WERI-Rb-1 (cell line): ENCODE measurements around the gene GALT.

Source experiments
- DNase-seq: peaks from one replicate; pipeline ENCODE4 v3.0.0-alpha.2; 2020
- H3K27ac ChIP-seq: fragments of 250-450 bp; sonication (Bioruptor Pico); 2 replicates; pipeline ENCODE4 v1.5.1; 2020; ENCODE audit warnings: mild to moderate bottlenecking, moderate library complexity
- H3K27me3 ChIP-seq: fragments of 250-450 bp; sonication (Bioruptor Pico); 2 replicates; pipeline ENCODE4 v1.5.1; 2021; ENCODE audit warnings: mild to moderate bottlenecking, low read depth, moderate library complexity; ENCODE audit not compliant: insufficient read depth, severe bottlenecking
- H3K36me3 ChIP-seq: fragments of 250-450 bp; sonication (Bioruptor Pico); 2 replicates; pipeline ENCODE4 v1.5.1; 2020; ENCODE audit warnings: mild to moderate bottlenecking, moderate library complexity
- H3K4me3 ChIP-seq: 2 replicates; pipeline ENCODE4 v1.5.1; 2011; ENCODE audit warnings: low read depth, mild to moderate bottlenecking, control low read depth, low read length
- H3K9me3 ChIP-seq: fragments of 250-450 bp; sonication (Bioruptor Pico); 2 replicates; pipeline ENCODE4 v1.5.1; 2021; ENCODE audit warnings: mild to moderate bottlenecking, moderate library complexity; ENCODE audit not compliant: severe bottlenecking
- TF ChIP-seq, protein P1 (sequence below): IDR thresholded peaks from 2 replicates; pipeline ENCODE4 v1.5.1; 2011; ENCODE audit warnings: low read depth, mild to moderate bottlenecking, control low read depth, inconsistent platforms, low read length

GALT gene

DNA sequence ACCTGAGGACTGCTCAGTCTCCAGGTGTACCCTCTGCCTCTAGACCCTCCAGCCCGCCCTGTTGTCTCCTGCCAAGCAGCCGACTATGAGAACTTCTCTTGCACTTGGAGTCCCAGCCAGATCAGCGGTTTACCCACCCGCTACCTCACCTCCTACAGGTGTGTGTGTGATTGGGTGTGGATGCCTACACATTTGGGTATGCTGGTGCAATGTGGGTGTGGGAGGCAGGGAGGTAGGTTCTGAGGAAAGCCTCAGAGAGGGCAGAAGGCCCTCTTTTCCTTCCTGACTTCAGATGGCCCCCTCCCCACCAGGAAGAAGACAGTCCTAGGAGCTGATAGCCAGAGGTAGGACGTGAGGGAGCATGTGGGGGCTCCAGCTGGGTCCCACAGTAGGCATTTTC lies 10.5 kb downstream of the GALT start:
- Histone ChIP-seq H3K9me3 (no peaks in the 10 kb centered on the region), H3K36me3 (no peaks in the 10 kb centered on the region; the same call in none of the 2 replicates), H3K27me3 (no peaks in the 10 kb centered on the region), H3K27ac (no peak overlapping the region), H3K4me3 (no peak overlapping the region)
- DNase-seq, result no peak
- TF ChIP-seq, protein P1, sequence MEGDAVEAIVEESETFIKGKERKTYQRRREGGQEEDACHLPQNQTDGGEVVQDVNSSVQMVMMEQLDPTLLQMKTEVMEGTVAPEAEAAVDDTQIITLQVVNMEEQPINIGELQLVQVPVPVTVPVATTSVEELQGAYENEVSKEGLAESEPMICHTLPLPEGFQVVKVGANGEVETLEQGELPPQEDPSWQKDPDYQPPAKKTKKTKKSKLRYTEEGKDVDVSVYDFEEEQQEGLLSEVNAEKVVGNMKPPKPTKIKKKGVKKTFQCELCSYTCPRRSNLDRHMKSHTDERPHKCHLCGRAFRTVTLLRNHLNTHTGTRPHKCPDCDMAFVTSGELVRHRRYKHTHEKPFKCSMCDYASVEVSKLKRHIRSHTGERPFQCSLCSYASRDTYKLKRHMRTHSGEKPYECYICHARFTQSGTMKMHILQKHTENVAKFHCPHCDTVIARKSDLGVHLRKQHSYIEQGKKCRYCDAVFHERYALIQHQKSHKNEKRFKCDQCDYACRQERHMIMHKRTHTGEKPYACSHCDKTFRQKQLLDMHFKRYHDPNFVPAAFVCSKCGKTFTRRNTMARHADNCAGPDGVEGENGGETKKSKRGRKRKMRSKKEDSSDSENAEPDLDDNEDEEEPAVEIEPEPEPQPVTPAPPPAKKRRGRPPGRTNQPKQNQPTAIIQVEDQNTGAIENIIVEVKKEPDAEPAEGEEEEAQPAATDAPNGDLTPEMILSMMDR, result no peak

DNA sequence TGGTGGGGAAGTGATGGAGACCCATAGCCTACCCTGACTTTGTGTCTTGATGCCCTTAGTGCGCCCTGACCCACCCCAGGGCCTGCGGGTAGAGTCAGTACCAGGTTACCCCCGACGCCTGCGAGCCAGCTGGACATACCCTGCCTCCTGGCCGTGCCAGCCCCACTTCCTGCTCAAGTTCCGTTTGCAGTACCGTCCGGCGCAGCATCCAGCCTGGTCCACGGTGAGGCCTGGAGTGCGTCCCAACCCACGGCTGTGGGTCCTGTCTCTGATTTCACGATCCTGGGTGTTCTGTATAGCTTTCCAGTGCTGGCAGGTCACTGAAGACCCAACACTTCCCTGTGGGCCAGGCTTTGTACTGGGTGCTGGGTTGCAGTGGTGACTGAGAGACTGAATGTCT lies 12.0 kb downstream of the GALT start:
- H3K27me3 ChIP-seq, result no peaks in the 10 kb centered on the region
- H3K4me3 ChIP-seq, result no peak overlapping the region
- no peak for DNase-seq
- H3K36me3 ChIP-seq, result no peaks in the 10 kb centered on the region; the same call in none of the 2 replicates
- TF ChIP-seq, protein P1, result no peak
- no peak overlapping the region for H3K27ac ChIP-seq
- H3K9me3 ChIP-seq, result no peaks in the 10 kb centered on the region

DNA sequence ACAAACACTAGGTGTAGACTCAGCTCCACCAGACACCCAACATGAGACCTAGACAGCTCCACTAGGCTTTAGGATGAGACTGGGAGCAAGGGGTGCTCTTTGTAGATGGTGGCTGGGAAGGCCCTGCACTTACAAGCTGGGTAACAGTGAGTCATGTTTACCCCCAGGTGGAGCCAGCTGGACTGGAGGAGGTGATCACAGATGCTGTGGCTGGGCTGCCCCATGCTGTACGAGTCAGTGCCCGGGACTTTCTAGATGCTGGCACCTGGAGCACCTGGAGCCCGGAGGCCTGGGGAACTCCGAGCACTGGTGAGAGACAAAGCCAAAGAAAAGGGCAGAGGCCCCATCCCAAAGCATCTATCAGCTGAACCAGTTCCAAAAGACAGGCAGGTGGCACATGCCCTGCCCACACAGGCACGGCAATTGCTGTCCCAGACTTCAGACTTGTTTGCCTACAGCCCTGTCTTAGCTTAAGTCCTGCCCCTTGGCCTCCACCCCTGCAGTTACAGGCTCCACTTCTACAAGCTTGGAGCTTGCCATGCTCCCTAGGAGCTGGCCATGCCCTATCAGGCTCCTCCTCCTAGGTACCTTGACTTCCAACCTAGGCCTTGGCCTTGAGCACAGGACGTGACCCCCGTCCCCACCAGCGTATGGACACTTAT lies 13.2 kb downstream of the GALT start:
- H3K36me3 ChIP-seq, result no peaks in the 10 kb centered on the region; the same call in none of the 2 replicates
- TF ChIP-seq, protein P1, result no peak
- no peaks in the 10 kb centered on the region for H3K9me3 ChIP-seq
- no peak overlapping the region for H3K27ac ChIP-seq
- H3K27me3 ChIP-seq, result no peaks in the 10 kb centered on the region
- H3K4me3 ChIP-seq, result no peak overlapping the region
- no peak for DNase-seq

DNA sequence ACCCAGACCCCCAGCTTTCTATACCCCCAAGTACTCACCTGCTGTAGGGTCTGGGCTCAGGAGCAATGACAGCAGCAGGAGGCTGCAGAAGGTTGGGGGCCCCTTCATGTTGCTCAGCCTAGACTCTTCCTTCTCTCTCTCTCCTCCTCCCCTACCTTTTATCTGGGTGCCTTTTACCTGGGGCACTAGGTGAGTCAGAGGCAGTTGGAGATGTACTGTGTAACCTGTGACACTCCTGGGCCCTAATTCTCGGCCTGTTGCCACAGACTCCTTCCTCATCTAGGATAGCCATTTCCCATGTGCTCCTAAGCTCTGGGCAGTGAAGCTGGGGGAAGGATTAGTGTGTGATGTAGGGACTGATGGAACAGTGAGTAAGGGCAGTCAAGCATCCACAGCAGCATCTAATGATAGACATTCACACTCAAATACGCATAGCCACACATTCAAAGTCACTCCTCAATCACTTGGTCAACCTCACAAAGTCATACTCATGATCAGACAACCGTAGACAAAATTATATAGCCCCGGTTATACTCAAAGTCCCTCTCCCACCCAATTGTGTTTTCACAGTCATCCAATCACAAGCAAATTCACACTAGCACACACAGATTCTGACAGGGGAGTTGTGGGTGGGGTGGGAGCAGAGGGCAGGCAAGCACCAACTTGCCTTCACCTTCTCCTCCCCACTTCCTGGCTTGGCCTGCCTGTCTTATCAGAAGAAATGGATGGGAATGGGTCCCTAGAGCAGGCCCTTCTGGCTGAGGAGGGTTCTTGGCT lies 16.2 kb downstream of the GALT start, which contains the start of gene CCL27:
Gene CCL27 (minus strand): TSS at position 132 of the 777 bp plus-strand sequence. CDS start 24 bp downstream, at position 108.
- Histone ChIP-seq H3K27me3 (no peaks in the 10 kb centered on the region), H3K9me3 (no peaks in the 10 kb centered on the region), H3K4me3 (no peak within 1 kb of the TSS), H3K36me3 (peaks cover 3% of the 10 kb centered on the region), H3K27ac (peak within 1 kb of the TSS; percentile 65)
- TF ChIP-seq, protein P1, result no peak
- DNase-seq, result peak; percentile 33

DNA sequence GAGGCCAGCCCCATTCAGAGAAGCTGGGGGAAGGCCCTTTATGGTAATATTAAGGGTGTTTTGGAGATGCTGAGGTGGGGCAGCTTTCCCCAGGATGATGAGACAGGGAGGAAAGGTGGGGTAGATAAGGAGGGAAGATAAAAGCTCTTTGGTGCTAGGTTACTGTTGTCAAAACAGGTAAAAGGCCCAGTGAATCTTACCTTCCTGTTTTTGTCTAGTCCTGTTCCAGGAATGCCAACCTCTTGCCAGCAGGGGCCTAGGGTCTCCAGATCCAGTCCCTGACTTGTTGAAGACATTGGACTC lies 16.8 kb downstream of the GALT start:
- Histone ChIP-seq H3K9me3 (no peaks in the 10 kb centered on the region), H3K27ac (peak overlapping the region; percentile 65), H3K27me3 (no peaks in the 10 kb centered on the region), H3K4me3 (no peak overlapping the region), H3K36me3 (peaks cover 3% of the 10 kb centered on the region)
- TF ChIP-seq, protein P1, result no peak
- DNase-seq, result no peak
